NCI-H128 (cell line): ENCODE data around the gene ROCK2.
"Not testable (repeated sequence)": the region's sequence is repeated elsewhere in the genome, so short reads cannot be mapped to it uniquely, and the experiment has no call there.

ENCODE experiments used
- DNase-seq: peaks from one replicate; lab custom pipeline; 2025; ENCODE audit not compliant: unreplicated experiment; lab: John Stamatoyannopoulos, UW

ROCK2 gene

DNA sequence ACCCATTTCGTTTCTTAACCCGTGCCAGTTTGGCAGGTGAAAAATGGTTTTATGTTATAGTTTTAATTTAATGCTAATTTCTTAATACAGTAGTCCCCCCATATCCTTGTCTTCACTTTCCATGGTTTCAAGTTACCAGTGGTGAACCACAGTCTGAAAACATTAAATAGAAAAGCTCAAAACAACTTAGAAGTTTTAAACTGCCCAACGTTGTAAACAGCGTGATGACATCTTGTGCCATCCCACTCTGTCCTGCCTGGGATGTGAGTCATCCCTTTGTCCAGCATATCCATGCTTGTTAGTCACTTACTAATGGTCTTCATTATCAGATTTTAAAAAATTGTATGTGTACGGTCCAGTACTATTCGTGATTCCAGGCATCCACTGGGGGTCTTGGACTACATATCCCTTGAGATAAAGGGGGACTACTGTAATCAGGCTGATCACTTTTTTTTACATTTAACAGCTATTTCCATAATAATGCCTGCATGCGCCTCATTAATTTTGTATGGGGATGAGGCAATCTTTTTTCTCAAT is 157.3 kb downstream of the ROCK2 start:
- no peak for DNase-seq

DNA sequence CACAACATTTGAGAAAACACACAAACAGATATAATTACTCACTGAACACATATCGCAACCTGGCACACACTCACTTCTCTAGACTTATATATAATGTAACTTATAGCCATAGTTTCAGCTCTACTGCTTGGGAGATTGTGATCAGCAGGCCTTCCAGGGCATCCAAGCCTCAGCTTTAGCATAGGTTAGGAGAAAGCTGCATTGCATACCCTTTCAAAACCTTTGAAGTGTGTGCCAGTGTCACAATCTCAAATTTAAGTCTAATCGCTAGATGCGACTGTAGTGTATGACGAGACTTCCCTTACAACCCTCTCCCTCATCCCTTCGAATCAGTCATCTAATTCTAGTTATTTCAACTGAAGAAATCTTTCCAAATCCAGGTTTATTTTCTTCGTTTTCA is 158.3 kb downstream of the ROCK2 start:
- DNase-seq = no peak

DNA sequence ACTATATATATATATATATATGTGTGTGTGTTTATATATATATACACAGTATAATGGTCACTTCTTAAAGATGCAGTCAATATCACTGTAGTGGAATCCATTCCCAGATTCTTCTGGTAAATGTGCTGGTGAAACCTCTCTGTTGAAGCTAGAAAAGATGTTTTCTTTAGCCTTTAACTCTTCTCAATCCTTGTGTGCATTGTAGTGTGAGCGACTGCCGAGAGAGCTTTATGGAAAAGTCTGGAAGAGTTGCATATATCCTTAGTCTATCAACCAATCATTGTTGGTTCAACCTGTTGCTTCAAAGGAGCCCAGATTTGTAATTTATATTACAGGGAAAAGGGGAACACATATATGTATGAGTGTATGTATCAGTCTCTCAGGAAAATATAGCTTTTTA is 161.5 kb downstream of the ROCK2 start:
- DNase-seq = no peak

DNA sequence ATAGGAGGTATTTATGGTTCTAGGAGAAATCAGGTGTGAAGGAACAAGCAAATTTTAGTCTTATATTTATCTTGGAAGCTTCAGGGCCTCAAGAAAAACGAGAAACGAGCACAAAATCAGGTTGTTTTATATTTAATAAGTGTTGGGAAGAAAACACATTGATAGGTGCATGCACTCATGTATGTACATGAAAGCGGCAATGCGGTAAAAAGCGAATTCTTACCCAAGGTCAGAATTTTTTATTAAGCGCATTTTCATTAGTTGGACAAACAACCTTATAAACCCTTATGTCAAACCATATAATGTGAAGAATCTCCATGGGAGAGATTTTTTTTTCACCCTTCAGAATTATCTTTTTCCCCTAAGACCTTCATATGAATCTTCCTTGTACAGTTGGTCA is 163.8 kb downstream of the ROCK2 start:
- no peak for DNase-seq

DNA sequence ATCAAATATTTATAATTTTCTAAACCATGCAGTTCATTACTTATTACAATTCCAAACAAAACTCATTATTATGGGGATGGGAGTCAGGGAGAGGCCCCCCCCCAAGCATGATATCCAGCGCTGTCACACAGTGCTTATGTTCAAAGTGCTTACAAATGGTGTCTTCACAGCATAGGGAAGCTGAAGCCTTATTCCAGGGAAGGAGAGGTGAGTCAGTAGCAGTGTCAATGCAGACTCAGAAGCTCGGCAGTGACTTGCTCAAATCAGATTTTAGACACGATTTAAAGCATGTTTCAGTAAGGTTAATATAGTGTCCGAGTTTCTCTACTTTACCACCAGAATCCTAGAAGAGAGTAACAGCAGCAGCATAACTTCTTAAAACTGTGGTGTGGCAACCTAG is 164.5 kb downstream of the ROCK2 start:
- DNase-seq = no peak

DNA sequence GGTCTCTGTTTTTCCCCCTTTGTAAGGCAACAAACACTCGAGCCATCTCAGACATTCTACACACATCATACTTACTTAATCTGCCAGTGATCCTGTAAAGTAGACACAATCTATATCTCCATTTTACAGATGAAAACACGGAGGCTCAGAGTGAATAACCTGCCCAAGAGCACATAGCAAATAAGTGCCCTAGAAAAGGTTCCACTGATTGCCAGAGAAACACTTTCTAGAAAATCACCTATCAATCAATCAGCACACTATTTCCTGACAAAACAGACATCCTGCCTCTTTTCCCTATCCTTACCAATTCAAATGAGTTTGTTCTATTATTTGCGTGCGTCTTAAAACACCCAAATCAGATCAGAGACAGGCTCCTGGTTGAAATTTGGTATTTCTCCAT is 165.2 kb downstream of the ROCK2 start:
- DNase-seq = no peak

DNA sequence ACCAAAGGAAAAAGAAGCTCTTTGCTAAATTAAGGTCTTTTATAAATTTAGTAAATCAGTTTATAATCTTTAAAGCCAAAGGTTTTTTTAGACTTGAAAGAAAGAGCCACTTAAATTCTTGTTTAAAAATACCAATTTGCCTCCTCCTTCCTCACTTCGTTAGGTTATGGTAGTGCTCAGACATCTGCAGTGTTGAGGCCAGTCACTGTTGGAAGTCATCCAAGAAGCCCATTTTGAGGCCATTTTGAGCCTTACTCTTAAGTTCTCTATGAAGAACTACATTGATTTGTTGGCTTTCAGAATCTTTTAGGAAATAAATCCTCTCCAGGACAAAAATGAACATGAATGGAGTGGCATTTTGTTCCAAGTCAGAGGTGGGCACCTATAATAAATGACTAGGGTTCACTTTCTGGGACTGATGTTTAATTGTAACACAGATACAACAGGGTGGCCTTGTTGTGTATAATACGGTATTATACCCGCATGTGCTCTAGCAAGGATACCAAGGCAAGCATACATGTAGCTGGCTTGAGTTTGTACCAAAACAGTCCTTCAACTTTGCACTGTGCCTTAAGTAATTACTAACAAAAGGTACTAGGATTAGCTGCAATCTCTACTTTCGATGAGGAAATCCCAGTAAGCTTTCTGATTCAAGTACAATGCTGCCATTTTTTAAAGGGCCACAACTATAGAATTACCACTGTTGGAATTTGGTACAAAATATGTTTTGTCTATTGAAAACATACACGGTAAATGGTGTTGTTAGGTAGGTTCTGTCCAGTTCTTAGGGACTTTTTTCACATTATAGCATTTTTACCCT is 166.4 kb downstream of the ROCK2 start:
- no peak for DNase-seq

DNA sequence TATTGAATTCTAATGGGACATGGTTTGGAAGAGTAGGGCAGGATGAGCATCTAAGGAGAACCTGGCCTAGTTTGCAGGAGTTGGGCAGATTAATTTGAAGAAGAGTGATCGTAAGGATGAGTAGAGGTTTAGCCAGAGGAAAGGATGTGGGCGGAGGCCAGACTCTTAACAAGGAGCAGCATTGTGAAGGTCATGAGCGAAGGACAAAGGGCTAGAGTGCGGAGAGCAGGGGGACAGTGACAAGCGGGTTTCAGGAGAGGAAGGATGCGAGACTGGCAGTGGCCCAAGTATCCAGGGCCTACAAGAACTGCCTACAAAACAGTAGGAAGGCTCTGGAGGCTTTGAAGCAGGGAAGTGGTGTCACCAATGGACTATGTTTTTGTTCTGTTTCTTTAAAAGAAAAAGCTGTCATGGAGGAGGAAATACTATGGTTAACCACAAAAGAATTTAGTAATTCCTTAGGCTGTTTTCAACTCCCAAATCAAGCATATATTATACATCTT is 169.1 kb downstream of the ROCK2 start:
- no peak for DNase-seq

DNA sequence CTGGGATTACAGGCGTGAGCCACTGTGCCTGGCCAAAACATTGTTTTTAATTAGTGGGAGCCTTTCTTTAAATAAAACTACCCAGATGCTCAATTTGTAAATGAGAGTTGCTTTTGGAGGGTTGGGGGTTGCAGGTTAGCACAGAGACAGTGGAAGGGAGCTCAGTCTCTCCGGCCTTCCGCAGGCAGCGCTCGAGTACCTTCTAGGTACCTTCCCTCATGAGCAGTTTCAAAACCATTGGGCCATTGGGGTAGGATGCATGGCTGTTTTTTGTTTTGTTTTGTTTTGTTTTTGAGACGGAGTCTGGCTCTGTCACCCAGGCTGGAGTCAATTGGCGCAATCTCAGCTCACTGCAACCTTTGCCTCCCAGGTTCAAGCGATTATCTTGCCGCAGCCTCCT is 170.2 kb downstream of the ROCK2 start:
- DNase-seq = no peak

DNA sequence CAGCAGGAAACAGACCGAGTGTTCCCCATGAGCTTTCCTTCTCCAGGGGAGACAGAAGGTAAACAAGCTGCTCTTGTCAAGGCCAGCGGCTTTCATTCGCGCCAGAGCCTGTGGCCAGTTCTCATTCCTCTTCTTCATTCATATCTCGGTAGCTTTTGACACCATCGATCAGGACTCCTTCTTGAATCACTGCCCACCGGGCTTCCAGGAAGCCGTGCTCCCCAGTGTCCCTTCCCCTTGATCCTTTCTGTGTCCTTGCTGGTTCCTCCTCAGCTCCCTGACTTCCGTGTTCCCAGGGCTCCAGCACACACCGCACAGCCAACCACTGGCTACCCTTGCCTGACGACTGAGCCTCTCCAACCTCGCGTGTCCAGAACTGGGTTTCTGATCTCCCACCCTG is 175.1 kb downstream of the ROCK2 start:
- no peak for DNase-seq

DNA sequence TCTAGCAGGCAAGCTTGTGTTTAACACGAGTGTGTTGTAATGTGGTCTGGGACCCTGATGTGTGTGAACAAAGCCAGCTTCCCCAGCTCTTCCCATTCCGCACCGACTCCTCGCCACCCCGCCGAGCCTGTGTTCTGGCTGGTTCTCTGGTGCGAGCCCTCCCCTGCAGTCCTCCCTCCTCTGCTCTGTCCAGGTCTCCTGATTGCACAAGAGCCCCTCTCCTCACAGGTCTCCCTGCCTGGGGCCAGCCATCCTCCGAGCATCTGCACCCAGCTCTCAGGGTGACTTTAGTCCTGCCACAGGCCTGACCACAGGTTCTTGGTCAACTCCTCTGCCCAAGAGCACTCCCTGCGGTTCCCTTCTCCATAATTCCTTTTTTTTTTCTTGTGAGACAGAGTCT is 175.9 kb downstream of the ROCK2 start:
- DNase-seq = no peak

DNA sequence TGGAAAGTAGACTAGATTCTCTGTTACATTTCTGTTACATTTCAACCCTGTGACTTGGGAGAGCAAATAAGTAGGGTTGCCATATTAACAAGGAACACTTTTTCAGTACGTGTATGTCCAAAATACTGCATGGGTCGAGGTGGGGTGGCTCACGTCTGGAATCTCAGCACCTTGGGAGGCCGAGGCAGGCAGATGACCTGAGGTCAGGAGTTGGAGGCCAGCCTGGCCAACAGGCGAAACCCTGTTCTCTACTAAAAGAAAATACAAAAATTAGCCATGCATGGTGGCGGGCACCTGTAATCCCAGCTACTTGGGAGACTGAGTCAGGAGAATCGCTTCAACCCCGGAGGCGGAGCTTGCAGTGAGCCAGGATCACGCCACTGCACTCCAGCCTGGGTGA is 178.0 kb downstream of the ROCK2 start:
- no peak for DNase-seq

DNA sequence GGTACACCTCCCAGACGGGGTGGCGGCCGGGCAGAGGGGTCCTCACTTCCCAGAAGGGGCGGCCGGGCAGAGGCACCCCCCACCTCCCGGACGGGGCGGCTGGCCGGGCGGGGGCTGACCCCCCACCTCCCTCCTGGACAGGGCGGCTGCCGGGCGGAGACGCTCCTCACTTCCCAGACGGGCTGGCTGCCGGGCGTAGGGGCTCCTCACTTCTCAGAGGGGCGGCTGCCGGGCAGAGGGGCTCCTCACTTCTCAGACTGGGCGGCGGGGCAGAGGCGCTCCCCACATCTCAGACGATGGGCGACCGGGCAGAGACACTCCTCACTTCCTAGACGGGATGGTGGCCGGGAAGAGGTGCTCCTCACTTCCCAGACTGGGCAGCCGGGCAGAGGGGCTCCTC is 179.4 kb downstream of the ROCK2 start:
- not testable (repeated sequence) for DNase-seq

DNA sequence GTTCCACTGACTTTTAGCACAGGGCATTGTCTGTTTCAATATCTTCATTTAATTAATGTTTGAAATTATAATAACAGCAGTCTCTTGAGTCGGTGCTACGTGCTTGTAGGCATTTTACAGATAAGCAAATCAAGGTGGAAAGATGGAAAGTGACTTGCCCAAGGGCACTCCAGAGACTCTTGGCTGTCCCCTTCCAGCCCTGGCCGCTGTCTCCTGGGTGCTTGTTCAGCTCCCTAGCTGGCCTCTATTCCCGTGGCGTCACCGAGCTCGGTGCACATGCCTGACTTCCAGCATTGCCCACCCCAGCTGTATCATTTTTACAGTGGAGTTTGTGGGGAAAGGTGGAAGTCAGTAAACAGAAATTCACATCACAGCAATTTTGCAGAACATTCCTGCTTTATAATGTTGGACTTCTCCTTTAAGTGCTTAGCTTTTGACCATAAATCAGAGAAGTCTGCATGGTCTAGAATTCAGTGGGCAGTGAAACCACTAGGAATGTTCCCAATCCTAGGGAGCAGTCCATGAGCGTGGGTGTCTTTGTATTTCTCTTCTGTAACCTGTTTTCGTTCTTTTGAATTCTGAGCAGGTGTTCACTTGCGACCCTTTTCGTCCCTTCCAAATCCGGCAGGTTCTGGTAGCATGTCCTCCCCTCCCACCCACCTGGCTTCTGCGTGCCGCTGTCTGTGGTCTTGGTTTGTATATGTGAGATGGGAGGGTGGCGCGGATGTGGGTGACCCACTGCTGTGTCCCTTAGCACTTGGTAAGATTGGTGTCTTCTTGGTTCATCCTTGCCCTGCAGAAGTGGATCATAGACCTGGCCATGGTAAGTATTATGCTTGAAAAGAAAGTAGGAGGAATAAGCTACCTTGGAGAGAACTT is 180.8 kb downstream of the ROCK2 start:
- DNase-seq = no peak

DNA sequence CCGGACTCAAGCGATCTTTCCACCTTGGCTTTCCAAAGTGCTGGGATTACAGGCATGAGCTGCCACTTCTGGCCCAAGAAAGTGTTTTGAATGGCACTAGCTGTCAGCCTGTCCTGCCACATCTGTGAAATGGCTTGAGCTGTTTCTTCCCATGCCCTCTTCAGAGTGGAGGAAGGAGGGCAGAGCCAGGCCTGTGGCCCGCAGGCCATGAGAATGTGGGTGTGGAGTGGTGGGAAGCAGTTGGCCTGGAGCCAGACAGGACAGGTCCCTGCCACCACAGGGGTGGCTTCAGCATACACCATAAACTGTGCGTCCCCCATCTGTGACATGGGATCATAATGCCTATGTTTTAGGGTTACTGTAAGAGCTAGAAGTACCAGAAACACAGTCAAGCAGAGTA is 182.7 kb downstream of the ROCK2 start:
- no peak for DNase-seq

DNA sequence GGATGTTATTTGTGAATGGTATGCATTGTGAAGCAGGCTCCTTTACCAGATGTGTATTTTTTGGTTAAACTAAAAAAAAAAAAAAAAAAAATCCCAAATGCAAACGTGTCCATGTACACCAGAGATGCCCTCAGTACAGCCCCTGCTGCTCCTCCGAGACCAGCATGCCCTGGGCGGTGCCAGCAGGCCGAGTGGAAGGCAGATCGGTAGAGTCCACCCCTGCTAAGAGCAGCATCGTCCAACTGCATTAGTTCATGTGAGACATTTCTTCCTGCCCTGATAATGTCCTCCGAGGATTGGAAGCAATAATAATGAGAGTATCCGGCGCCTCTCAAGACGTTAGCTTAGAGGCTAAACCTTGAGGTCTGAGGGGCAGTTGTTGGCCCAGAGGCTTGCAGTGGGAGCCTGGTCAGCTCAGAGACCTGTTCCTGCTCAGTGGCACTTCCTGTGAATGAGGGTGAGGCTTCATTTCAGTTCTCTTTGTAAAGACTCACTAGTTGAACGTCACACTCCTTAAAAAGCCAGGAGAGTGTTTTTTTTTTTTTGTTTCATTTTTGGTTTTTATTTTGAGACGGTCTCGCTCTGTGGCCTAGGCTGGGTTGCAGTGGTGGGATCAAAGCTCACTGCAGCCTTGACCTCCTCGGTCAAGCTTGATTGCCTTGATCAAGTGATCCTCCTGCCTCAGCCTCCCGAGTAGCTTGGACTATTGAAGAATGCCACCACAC is 183.5 kb downstream of the ROCK2 start:
- no peak for DNase-seq

DNA sequence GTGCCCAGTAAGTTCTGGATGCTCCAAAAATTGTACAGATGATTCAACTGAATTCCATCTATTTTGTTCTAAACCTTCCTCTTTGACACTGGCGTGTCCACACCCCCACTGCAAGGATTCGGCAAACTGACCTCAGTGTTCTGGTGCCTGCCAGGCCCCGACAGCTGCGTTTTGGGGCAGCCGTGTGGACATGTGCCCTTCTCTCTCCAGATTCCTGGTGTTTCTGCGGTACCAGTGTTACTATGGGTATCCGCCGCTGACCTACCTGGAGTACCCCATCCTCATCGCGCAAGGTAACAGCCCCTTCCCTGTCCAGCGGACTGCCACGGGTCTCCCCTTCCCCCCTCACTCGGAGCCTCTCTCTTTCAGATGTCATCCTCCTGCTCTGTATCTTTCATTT is 184.2 kb downstream of the ROCK2 start:
- DNase-seq = no peak

DNA sequence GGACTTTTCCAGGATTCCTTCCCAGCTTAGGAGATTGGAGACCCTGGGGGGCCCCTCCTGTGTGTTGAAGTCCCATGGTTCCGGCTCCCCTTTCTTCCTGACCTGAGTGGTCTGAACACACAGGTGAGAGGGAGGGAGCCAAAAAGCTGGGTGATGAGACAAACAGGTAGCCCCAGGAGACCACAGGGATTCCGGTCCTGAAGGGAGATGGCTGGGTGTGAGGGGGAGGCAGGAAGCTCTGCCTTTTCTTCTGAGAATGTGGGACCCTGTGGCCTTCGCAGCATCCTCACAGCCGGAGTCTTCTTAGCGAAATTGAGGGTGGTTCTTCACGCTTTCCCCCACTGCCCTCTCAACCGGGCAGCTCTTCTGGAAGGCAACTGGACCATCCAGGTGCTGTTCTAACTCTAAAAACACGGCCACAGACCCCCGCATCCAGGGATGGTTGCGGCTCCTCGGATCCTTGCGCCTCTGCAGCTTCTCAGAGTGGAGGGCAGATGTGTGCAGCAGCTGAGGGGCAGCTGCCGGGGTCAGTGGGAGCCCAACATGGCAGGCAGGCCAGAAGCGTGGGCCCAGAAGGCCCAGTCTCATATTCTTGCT is 184.8 kb downstream of the ROCK2 start:
- DNase-seq = no peak

DNA sequence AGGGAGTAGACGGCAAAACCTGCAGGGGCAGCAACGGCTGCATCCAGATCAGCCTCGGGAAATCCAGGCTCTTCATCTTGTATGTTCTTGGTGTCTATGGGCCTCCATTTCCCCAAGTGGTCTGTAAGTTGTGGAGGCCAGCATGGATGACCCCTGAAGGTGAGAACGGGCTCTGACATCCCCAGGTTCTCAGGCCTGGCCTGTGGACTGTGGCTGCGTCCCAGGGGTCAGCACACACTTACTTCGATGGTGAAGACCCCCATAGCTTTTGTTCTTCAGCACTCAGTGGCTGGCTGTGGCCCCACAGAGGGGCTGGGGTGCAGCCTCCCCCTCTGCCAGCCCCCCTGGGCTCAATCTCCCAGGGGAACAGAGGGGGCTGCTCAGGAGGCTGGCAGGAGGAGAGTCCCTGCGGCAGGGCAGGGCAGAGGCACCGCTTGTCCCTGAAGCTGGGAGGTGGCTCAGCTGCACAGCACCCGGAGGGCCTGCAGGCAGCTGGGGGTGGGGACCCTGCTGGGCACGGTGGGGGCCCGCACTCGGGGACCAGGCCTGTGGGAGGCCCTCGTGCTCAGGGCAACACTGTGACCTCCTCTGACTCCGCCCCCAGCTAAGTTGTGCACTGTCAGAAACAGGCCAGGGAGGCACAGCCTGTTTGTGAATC is 185.4 kb downstream of the ROCK2 start:
- no peak for DNase-seq

DNA sequence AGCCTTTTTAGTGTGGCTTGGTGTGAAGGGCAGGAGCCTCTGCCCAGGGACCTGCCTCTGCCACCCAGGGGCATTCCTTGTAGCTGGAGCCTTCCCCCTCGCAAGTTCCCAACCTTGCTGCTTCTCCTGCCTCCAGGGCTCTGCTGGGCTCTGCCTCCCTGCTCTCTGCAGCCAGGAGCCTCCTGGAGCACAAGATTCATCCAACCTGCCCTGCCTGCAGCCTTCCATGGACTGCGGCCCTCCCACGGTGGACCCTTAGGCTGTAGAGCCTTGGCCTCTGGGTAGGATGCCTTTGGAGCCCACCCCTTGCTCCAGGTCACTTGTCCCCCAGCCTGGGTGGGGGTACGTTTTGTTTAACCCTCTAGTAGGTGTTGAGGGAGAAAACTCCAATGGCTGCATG is 186.7 kb downstream of the ROCK2 start:
- DNase-seq = no peak
